T-helper 9 cell (primary cell): ENCODE results near the gene MARCHF7.
"Not testable (repeated sequence)": the region's sequence is repeated elsewhere in the genome, so short reads cannot be mapped to it uniquely, and the experiment has no call there.

Source experiments
- DNase-seq: peaks from one replicate; pipeline ENCODE4 v3.0.0-alpha.2; 2020
- total RNA-seq, 2 donors: gene quantifications; one replicate each; lab custom pipeline; 2026; lab: John Stamatoyannopoulos, UW

The MARCHF7 gene, protein sequence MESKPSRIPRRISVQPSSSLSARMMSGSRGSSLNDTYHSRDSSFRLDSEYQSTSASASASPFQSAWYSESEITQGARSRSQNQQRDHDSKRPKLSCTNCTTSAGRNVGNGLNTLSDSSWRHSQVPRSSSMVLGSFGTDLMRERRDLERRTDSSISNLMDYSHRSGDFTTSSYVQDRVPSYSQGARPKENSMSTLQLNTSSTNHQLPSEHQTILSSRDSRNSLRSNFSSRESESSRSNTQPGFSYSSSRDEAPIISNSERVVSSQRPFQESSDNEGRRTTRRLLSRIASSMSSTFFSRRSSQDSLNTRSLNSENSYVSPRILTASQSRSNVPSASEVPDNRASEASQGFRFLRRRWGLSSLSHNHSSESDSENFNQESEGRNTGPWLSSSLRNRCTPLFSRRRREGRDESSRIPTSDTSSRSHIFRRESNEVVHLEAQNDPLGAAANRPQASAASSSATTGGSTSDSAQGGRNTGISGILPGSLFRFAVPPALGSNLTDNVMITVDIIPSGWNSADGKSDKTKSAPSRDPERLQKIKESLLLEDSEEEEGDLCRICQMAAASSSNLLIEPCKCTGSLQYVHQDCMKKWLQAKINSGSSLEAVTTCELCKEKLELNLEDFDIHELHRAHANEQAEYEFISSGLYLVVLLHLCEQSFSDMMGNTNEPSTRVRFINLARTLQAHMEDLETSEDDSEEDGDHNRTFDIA
- 101 to 214 reads per million in 2 donors for total RNA-seq

GRCh38 chr2:159712143-159712928 lies at the start of gene MARCHF7:
Gene MARCHF7, plus strand, starts transcription at chr2:159712506. Its CDS starts 16,517 bp downstream, at chr2:159729023.
- peak; percentile 97 for DNase-seq

DNA sequence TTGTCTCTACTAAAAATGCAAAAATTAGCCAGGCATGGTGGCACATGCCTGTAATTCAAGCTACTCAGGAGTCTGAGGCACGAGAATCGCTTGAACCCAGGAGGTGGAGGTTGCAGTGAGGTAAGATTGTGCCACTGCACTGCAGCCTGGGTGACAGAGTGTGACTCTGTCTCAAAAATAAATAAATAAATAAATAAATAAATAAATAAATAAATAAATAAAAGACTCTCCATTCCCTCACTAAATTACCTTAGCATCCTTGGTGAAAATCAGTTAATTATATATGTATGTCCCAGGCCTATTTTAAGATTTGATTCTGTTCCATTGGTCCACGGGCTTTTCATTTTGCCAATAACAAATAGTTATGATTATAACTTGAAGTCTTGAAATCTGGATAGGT lies 44.9 kb upstream of the MARCHF7 start:
- DNase-seq: not testable (repeated sequence)

- no peak for DNase-seq
Measured at GRCh38 chr2:159671047-159671446, 41.3 kb upstream of the MARCHF7 start.

DNA sequence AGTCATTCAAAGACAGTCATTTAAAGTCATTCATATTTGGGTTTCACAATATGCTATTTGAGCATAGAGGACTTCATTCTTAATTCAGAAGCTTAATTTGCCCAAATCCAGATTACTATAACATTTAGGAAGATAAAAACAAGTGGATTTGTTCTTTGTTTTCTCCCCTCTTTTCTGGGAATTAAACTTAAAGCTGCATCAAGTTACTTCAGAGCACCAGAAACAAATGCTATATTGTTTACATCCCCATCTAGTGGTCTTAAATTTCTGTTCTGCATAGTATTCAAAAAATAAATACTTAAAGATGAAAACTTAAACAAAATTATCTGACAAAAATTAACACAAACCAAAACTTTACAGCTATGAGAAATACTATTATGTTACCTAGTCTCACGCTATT lies 34.7 kb upstream of the MARCHF7 start:
- no peak for DNase-seq

DNA sequence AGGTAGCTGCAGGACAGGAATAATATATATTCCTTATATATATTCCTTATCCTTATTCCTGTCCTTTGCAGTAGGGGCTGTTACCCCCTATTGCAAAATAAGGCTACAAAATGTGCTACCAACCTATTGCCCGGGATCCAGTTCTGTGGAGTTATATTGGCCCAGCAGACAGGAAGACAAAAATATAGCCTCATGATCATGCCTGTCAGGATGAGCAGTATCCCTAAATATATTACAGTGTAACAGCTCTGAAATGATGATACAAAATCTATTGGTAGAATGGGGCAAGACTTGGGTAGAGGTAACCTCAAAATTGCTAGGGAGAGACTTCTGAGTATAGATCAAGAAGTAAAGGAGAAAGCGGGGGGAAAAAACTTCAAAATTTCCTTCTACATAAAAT lies 31.6 kb upstream of the MARCHF7 start:
- no peak for DNase-seq

DNA sequence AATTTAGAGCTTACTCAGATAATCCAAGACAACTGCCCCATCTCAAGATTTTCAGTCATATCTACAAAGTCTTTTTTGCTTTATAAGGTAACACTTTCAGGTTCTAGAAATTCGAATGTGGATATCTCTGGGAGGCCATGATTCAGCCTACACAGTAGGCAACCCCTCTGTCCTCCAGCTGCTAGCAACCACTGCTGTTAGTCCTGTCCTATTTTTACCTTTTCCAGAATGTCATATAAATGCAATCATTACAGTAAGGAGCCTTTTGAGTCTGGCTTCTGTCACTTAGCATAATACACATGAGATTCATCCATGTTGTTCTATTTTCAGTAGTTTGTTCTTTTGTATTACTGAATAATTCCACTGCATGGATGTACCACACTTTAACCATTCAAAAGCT lies 28.5 kb upstream of the MARCHF7 start:
- DNase-seq: no peak

DNA sequence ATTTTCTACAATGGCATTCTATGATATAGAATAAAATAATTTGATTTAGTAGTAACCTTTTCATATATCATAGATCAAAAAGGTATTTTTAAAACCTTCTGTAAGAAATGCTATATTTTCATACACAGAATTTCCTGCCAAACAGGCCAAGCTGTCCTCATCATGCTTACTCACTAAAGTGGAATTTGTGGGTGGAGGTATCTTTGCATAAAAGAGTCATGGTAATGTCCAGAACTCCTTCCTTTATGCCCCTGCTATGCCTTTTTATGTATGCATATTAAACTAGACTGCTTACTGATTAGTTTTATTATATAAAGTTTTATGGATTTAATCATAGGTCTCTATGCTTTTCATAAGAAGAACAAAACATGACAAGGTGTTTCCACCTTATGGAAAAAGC lies 27.5 kb upstream of the MARCHF7 start:
- DNase-seq: no peak

- no peak for DNase-seq
Measured at GRCh38 chr2:159694500-159695040, 17.7 kb upstream of the MARCHF7 start.

- DNase-seq: no peak
Measured at GRCh38 chr2:159695795-159696448, 16.4 kb upstream of the MARCHF7 start.

- no peak for DNase-seq
Measured at GRCh38 chr2:159703491-159703890, 8.8 kb upstream of the MARCHF7 start.

- DNase-seq: no peak
Measured at GRCh38 chr2:159706385-159706980, 5.8 kb upstream of the MARCHF7 start.

DNA sequence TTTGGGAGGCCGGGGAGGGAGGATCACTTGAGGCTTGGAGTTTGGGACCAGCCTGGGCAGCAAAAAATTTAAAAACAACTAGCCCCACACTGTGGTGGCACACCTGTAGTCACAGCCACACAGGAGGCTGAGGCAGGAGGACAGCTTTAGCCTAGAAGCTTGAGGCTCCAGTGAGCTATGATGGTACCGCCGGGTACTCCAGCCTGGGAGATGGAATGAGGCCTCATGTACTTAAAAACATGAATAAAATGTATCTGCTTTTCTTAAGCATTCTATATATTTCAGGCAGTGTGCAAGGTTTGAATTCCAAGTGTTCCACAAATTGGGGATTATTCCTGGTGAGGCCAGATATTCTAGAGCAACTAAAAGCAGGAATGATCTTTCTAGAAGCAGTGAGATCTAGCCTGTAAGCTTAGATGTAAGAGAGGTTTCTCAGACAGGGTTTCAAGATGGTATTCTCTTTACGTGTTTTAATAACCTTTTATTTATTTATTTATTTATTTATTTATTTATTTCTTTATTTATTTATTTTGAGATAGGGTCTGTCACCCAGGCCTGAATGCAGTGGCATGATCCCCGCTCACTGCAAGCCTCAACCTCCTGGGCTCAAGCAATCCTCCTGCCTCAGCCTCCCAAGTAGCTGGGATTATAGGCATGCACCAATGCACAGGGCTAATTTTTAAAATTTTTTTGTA lies 4.1 kb upstream of the MARCHF7 start:
- DNase-seq: no peak

DNA sequence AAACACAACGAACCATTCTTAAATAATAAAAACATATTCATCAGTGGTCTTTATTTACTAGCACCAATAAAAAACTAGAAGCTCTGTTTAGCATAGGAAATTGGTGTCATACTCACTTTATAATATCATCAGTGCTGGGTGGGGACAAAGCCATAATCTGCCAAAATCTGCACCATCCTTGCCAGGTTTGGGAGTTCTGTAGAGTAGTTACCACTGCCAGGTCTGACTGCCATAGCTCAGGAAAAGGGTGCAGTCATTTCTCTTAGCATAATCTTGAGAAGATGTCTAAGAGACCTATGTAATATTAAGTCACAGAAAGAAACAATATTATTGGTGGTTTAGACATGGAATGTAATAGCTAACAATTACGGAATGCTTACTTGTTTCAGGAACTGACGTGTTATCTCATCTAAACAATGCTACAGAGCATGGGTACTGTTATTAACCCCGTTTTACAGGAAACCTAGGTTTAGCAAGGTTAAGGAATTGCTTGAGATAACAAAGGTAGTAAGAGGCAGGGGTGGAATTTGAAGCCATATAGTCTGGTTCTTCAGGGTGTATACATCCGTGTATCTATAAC lies 1.6 kb upstream of the MARCHF7 start:
- DNase-seq: no peak

DNA sequence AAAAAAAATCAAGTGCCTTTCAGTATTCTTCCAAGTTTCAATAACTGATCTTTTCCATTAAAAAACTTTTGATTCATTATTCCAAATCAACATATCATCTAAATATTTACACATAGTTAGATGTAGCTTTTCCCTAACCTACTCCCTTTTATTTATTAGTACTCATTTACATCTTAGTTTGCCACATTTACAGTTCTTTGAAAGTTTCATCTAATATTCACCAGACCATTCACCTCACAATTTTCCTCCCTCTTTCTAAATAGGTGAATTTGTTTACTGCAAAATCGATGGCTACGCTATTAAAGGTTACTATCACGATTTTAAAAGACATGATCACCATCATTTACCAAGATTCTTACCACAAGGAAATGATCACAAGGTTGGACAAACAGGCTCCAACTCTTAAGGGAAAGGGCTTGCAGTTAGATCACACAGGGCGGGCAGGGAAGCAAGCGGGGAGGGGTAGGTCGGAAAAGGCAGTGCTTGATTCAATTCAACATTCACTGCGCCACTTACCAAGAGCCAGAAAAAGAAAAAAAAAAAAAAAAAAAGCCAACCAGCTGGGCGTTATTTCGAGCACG lies 654 bp upstream of the MARCHF7 start:
- DNase-seq: no peak

DNA sequence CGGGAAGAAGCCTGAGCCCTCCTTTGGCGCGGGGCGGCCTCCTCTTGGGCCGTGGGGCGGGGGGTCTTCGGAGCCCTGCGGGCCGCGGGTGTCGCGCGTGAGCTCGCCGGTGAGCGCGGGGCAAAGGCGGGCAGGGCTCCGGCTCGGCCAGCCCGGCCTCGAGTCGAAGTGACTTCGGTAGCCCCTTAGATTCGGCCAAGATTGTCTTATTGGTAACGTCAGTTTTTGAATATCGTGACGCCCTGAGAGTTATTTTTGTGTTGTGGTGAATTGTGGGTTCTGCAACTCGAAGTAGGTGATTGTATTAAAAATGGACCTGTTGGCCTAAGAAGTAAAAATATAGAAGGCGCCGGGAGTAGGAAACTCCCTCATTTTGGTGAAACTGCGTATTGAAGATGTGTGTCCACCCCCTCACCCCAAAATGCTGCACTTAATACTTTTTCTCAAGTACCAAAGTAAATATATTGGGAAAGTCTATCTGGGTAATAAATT lies 669 bp downstream of the MARCHF7 start:
- no peak for DNase-seq

- no peak for DNase-seq
Measured at GRCh38 chr2:159713631-159714246, 1.4 kb downstream of the MARCHF7 start.

- DNase-seq: no peak
Measured at GRCh38 chr2:159714247-159714930, 2.1 kb downstream of the MARCHF7 start.

GRCh38 chr2:159715451-159715850 lies 3.1 kb downstream of the MARCHF7 start:
- no peak for DNase-seq

- DNase-seq: not testable (repeated sequence)
Measured at GRCh38 chr2:159716409-159716808, 4.1 kb downstream of the MARCHF7 start.
